HG03175 (cell line): ENCODE data around the gene ITPR1.
"Not testable (repeated sequence)": the region's sequence is repeated elsewhere in the genome, so short reads cannot be mapped to it uniquely, and the experiment has no call there.

Experiments used
- ATAC-seq: cut with Tn5 transposase; IDR thresholded peaks from one replicate; pipeline ENCODE4 v1.9.1; 2021; ENCODE audit warnings: mild to moderate bottlenecking, moderate library complexity; ENCODE audit not compliant: unreplicated experiment

ITPR1 gene

GRCh38 chr3:4493014-4493940, at the start of gene ITPR1:
TSS of gene ITPR1 (plus strand) at chr3:4493348. CDS start at chr3:4516492, 23,144 bp downstream.
- peak; percentile 95 for ATAC-seq

GRCh38 chr3:4447295-4447999, 45.7 kb upstream of the ITPR1 start:
- ATAC-seq, result no peak

DNA sequence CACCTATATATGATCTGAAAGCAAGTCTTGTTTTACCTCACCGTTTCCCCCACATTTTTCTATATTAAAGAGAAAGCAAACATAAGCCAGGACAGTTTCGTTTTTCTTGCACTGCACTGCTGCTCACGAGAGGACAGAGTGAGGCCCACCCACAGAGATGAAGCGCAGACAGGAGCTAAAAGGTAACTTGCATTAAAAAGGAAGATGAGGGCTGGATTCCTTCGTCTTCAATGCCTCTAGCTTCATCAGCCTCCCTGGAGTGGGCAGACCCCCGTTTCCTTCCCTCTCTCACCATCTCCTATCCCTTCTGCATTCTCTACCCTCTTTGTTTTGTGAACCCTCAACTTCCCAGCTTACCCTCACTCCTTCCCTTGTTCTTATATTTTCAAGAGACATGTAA, 45.0 kb upstream of the ITPR1 start:
- ATAC-seq, result no peak

GRCh38 chr3:4449043-4449805, 43.9 kb upstream of the ITPR1 start:
- no peak for ATAC-seq

DNA sequence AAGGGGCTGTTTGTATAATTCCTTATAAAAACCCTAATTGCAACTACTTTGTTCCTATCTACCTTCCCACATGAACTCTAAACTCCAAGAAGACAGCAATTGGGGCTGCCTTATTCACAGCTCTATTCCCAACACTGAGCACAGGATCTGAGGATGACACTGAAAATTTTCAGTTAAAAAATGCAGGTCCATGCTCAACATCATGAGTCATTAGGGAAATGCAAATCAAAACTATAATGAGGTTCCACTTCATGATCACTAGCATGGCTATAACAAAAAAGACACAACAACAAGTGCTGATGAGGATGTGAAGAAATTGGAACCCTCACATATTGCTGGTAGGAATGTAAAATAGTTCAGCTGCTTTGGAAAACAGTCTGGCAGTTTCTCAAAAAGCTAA, 39.0 kb upstream of the ITPR1 start:
- no peak for ATAC-seq

DNA sequence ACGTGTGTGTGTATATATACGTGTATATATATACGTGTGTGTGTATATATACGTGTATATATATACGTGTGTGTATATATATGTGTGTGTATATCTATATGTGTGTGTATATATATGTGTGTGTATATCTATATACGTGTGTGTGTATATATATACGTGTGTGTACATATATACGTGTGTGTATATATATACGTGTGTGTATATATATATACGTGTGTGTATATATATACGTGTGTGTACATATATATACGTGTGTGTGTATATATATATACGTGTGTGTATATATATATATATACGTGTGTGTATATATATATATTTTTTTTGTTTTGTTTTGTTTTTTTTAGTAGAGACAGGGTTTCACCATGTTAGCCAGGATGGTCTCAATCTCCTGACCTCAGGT, 36.4 kb upstream of the ITPR1 start:
- ATAC-seq, result not testable (repeated sequence)

- no peak for ATAC-seq
These were observed 34.2 kb upstream of the ITPR1 start for GRCh38 chr3:4458961-4459360.

DNA sequence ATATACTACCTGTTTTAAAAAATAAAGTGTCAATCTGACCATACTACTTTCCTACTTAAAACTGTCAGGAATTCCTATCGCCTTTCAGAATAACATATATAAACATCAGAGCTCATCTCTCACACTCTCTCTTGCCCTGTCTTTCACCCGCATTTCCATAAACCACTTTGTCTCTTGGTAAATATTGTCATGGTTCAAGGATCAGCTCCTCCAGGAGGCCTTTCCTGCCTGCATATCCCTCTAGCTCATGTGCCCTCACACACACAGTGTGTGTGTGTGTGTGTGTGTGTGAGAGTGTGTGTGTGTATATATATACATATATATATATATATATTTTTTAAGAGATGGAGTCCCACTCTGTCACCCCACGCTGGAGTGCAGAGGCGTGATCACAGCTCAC, 32.8 kb upstream of the ITPR1 start:
- ATAC-seq, result no peak

- ATAC-seq, result no peak
These were observed 31.6 kb upstream of the ITPR1 start for GRCh38 chr3:4461468-4462090.

DNA sequence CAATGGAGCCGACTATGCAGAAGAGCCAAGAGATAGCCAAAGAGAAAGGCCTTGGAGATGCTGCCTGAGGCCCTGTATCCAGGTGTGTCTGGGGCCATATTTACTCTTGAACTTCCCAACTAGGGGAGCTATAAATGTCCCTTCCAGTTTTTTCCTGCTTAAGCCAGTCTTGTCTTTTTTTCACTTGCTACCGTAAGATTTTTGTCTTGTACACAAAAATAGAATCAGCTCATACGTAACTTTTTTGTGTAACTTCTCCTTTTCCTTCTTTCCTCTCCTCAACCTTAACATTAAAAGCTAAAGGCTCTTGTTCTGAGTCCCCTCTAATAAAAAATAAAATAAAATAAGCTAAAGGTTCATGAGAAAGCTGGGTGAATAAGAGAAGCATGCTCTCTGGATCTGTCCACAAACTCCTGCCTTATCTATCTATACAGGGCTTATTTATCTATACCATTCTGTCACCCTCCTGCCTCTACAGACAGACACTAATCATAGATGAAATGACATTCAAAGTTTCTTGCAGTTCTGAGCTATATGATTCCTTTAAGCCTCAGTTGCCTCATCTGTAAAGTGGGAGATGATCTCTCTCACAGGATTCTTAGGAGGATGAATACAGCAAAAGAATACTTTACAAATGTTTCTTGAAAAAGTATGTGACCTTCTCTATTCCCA, 30.6 kb upstream of the ITPR1 start:
- no peak for ATAC-seq

- ATAC-seq, result no peak
These were observed 28.6 kb upstream of the ITPR1 start for GRCh38 chr3:4464576-4464975.

DNA sequence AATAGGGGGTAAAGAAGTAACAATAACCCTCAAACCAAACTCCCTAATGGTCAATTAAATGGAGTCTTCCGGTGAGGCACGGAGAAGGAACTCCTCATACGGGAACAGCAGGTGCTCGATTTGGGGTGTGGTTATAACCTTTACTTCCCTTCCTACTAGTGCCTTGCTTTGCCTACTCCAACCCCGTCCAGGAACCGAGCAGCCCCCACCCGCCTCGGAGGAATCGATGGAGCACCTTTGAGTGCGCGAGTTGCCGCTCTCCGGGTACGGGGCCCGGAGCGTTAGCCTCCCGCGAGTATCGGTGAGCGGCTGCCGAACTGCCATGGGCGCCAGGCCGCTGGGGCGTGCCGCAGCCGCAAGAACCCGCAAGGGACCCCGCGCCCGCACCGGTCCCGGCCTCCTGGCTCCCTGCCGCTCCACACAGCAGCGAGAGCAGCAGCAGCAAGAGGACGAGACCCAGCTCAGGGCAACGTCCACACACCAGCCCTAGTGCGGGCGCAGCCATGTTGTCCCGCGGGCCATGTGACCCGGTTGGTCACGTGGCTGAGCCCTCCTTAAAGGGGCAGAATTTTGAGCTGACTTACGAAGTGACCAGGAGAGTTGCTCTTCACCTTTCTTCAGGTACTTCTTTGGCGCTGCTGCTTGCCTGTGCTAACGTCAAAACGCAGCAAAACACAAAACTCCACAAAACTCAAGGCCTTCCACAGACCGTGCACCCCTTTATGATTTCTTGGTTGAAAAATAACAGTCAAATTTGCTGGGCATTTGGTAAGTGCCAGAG, 26.2 kb upstream of the ITPR1 start, which contains the start of gene SUMF1:
Gene SUMF1 (minus strand): TSS at position 529 of the 781 bp plus-strand sequence. CDS start 24 bp downstream, at position 505.
- ATAC-seq, result peak; percentile 99

DNA sequence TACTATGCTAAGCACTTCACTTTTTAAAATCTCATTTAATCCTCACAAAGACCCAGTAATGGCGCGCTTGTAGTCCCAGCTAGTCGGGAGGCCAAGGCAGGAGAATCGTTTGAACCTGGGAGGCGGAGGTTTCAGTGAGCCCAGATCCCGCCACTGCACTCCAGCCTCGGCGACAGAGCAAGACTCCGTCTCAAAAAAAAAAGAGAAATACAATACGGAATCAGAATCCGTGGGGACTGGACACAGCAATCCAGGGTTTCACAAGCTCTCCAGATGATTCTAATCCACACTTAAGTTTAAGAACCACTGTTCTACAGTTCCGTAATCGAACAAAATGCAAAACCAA, 25.7 kb upstream of the ITPR1 start:
- no peak for ATAC-seq

- no peak for ATAC-seq
These were observed 21.2 kb upstream of the ITPR1 start for GRCh38 chr3:4471907-4472306.

DNA sequence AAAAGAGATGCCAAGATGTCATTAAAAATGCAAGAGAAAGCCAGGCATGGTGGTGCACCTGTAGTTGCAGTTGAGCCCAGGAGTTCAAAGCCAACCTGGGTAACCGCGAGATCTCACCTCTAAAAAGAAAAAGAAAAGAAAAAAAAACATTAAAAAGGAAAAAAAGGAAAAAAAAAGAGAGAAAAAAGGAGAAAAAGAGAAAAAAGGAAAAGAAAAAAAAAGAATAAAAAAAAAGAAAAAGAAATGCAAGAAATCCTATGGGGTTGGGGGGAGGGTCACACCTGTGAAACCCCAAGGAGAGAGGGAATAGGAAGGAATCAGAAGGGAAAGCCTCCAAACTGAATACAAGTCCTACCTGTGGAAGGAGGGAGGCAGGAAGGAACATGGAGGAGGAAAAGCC, 20.8 kb upstream of the ITPR1 start:
- no peak for ATAC-seq

- no peak for ATAC-seq
These were observed 20.4 kb upstream of the ITPR1 start for GRCh38 chr3:4472766-4473165.

DNA sequence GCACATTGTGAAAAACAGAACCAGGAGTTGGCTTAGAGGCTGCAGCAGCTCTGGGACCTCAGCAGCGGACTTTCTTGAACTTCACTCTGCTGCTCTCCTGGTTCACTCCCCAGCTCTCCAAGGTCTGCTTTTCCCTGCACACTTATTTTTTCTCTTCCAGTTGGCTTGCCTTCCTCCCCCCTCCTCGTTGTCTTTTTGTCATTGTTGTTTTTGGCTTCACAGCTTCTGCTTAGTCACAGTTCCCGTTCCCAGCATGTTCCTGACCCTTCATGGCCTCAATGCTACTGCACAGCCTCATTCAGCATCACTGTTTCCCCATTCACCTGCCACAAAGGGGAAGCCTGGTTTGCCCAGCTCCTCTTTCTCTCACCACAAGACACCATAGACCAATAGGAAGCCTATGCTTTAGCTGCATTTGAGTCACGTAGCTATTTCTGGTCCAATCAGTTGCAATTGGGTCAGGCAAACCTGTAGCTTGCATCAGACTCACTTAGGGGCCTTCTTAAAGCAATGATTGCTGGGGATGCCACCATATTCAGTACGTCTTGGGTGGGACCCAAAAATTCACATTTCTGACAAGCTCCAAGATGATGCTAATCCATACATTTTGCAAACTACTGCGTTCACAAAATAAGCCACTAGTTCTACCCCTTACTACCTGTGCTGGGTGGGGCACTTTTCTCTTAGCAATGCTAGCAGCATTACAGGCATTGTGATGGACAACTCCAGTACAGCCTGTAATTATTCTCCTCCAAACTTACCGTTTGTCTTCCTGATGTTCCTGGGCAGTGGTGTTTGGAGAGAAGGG, 18.3 kb upstream of the ITPR1 start:
- ATAC-seq, result no peak

GRCh38 chr3:4475804-4476203, 17.3 kb upstream of the ITPR1 start:
- ATAC-seq, result no peak

GRCh38 chr3:4476496-4476895, 16.7 kb upstream of the ITPR1 start:
- no peak for ATAC-seq
